ENCODE data around the gene PSAPL1.
"Not testable (repeated sequence)": the region's sequence is repeated elsewhere in the genome, so short reads cannot be mapped to it uniquely, and the experiment has no call there.

The PSAPL1 gene

DNA sequence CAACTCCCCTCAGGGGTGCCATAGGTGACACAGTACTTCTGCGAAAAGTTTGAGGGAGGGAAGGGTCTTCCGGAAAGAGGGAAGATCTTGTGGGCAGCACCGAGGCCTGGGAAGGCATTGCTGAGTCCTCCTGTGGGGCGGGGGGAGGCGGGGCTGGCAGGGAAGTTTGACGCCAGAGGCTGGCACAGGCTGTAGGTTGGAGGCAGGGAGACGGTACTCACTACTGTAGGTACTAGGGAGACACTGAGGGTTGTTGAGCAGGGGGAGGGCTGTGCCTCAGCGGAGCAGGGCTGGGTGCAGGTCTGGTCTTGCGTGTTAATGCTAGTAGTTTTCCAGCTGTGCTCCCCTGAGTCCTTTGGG lies 23.3 kb upstream of the PSAPL1 start:
- no peak for DNase-seq

DNA sequence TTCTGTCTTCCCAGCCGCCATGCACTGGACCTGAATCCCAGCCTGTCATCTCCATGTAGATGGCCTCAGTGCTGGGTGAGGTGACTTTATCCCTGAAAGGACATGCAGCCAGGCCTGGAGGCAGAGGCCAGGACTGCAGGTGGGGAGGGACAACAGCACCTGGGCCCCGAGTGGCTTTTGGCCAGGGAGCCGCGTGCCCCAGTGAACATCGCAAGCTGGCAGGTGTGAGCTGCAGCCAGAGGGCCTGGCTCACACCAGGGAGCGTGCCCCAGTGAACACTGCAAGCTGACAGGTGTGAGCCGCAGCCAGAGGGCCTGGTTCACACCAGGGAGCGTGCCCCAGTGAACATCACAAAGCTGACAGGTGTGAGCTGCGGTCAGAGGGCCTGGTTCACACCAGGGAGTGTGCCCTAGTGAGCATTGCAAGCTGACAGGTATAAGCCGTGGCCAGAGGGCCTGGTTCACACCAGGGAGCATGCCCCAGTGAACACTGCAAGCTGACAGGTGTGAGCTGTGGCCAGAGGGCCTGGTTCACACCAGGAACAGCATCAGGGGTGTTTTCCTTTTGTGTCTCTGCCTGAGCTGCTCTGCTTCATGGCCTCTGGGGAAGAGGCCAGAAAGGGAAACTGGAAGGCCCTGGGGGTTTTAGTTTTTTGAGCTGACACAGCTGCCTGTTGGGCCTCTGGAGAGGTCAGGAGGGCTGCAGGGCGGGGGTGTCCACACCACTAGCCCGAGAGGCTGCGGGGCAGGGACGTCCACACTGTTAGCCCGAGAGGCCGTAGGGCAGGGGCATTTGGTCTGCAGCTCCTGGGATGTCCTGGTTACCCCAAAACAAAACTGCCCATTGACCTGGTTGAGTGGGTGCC lies 22.7 kb upstream of the PSAPL1 start:
- DNase-seq: no peak

- not testable (repeated sequence) for DNase-seq
These were observed 18.1 kb upstream of the PSAPL1 start for GRCh38 chr4:7452802-7453201.

DNA sequence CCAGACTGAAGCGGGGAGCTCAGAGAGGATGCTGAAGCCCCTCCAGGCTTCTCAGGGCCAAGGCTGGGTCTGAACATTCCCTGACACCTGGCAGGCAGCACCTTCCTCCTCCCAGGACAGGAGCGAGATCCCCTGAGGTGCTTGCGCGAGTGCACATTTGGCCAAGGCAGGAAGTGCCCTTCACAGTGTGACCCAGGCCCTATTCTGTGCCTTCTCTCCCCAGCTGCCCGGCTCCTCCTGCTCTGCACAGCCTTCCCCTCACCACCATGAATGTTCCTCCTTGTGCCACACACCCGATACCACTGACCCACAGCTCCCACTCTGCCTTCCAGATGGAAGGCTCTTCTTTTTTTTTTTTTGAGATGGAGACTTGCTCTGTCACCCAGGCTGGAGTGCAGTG lies 17.1 kb upstream of the PSAPL1 start:
- DNase-seq: no peak

DNA sequence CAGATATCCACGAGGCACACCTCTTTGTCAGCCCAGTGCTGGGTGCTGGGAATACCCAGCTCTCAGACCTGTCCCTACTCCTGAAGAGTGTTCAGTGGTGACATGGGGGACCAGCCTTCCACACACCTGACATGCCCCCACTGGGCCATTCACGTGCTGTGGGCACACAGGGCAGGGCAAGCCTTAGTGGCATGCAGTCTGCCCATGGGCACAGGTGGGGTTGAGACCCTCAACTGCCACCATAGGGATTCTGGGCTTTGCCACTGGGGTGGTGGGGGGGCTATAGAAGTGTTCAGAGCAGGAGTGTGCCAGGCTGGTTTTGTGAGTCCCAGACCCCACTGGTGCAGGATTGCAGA lies 16.7 kb upstream of the PSAPL1 start:
- DNase-seq: no peak

- no peak for DNase-seq
These were observed 16.2 kb upstream of the PSAPL1 start for GRCh38 chr4:7450775-7451433.

- no peak for DNase-seq
These were observed 13.3 kb upstream of the PSAPL1 start for GRCh38 chr4:7448036-7448435.

DNA sequence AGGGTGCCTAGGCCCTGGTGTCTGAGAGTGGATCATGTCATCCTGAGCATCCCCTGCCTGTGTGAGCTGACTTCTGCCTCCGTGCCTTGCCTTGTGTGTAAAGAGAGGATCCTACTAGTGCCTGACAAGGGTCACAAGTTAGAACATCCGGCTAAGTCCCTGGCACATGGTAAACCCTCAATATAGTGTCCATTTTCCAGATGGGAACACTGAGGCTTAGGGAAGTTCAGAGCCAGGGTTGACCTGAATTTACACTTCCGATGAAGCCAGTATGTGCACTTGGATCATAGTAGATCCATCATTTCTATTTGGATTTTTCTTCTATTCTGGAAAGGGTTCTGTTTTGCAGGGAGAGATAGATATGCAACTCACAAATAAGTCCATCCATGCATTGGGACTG lies 12.5 kb upstream of the PSAPL1 start:
- DNase-seq: no peak

DNA sequence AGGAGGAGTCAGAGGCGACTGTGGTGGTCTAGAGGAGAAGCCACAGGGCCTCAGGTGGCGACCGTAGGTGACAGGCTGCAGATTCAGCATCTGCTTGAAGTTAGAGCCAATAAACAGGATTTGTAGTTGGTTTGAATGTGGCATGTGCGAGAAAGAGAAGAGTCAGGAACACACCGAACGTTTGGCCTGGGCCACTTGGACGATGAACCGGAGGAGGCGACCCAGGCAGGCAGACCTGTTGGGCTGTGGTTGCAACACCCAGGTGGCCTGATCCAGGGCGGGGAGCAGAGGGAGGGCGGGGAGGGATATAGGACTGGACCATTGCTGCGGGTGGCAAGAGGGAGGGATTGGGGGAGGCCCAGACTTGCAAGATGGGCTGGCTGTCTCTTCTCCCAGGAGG lies 10.0 kb upstream of the PSAPL1 start:
- DNase-seq: no peak

- no peak for DNase-seq
These were observed 9.6 kb upstream of the PSAPL1 start for GRCh38 chr4:7444314-7444713.

DNA sequence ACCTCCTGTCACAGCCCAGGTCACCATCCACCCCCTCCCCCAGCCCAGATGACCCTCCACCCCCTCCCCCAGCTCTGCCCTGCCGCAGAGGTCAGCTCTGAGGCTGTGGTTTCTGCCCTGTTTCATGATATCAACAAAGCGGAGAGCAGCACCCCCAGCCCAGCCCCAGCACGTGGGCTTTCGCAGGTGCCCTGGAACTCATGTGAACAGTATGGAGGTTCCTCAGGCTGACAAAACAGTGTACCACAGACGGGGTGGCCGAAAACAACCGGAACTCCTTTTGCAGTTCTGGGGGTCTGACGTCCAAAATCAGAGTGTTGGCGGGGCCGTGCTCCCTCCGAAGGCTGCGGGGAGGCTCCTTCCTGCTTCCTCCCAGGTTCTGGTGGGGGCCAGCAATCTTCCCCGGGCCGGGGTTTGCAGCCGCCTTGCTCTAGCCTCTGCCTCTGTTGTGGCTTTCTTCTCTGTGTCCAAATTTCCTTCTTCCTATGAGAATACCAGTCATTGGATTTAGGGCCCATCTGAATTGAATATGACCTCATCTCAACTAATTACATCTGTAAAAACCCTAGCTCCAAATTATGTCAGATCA lies 7.9 kb upstream of the PSAPL1 start:
- no peak for DNase-seq

- no peak for DNase-seq
These were observed 6.5 kb upstream of the PSAPL1 start for GRCh38 chr4:7441201-7441600.

DNA sequence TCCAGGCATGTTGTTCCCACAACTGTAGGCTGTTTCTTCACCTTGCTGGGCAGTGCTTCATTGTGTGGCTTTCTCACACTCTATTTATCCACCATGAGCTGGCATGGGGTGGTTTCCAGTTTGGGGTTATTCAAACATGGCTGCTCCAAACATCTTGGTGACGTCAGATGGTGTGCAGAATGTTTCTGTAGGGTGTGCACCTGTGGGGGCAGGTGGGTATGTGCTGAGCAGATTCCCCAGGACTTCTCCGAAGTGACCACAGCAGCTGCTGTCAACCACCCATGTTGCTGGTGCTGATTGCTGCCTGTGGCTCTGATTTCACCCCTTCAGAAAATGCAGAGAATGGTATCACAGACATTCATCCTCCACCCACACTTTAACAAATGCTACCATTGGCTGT lies 5.0 kb upstream of the PSAPL1 start:
- DNase-seq: no peak

- no peak for DNase-seq
These were observed 1.5 kb upstream of the PSAPL1 start for GRCh38 chr4:7436256-7436655.

DNA sequence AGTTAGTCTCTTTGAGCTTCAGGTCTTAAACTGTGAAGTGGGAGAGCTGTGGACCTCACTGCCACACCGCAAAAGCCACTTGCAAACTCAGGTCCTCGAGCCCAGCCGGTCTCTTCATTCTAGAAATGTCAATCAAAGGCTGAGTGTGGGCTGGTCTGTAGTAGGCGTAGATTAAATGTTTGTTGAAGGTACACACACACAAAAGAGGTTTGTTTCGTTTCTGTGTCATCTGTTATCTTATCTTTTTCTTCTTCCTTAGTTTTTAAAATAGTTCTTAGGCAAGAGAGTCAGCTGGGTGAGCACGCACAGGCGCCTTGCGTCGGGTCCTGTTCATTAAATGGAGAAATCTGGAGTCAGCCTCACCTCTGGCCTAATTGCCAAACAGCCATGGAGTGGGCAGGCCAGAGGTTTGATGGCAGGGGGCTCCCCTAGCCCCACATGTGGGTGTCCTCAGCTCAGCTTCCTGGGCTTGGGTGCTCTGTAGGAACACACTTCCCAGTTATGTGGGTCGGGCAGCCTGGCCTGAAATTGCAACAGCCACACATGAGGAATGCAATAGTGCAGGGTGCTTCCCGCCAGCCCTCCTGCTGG lies 836 bp upstream of the PSAPL1 start:
- DNase-seq: no peak

DNA sequence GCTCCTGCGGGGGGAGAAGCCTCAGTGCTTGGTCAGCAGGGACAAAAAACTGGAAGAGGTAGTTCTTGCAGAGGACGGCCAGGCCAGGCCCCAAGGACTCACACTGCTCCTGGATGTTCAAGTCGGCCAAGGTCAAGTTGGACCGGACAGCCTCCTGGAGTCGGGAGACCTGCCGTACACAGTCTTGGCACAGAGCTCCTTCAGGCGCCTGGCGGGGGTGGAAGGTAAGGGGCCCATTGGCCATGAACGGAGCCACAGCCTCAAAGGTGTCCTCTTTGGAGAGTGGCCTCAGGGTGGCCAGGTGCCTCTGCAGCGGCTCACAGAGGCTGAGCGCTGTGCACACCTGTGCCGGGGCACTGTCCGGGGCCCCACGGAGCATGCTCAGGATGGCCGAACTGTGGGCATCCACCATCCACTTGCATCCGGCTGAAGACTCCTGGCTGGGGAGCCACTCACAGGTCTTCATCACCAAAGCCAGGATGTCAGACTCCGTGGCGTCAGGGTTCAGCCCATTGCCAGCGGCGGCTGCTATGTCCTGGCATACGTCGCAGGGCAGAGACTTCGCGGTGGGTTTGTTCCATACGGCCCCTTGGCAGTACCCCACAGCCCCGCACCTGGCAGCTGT lies 477 bp downstream of the PSAPL1 start:
- no peak for DNase-seq

GRCh38 chr4:7433376-7434140 lies 1.2 kb downstream of the PSAPL1 start:
- no peak for DNase-seq

- no peak for DNase-seq
These were observed 2.0 kb downstream of the PSAPL1 start for GRCh38 chr4:7432531-7433375.

DNA sequence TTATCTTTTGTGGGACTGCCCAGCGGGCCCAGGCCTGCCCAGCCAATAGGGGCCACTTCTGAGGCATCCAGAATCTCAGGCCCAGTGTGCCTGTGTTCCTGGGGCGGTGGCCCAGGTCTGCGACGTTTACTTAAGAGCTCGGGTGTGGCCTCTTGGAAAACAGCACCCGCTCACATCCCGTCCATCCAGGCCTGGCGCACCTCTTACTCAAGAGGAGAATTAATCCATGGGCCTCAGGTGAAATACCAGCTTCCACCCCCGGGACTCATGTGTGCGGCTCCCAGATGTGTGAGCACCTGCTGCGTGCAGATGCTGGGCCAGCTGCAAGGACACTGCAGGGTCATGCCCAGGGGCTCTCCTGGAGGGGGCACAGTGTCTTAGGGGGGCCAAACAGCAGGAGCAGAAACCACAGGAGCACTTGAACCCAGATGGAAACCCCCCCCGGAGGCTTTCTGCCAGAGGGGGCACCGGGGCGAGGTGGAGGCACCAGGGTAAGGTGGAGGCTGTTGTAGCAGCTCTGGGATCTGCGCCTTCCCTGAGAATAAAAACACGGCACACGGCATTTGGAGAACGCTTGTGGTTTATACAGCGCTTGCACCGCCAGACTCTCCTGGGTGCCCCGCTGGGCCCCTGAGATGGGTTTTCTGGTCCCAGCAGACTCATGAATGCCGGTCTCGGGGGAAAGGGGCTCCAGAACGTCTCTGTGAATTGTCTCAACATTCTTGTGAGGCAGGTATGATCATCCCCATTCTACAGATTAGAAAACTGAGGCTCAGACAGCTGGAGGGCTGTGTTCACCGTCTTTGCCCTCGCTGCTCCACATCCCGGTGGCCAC lies 2.8 kb downstream of the PSAPL1 start:
- DNase-seq: no peak

DNA sequence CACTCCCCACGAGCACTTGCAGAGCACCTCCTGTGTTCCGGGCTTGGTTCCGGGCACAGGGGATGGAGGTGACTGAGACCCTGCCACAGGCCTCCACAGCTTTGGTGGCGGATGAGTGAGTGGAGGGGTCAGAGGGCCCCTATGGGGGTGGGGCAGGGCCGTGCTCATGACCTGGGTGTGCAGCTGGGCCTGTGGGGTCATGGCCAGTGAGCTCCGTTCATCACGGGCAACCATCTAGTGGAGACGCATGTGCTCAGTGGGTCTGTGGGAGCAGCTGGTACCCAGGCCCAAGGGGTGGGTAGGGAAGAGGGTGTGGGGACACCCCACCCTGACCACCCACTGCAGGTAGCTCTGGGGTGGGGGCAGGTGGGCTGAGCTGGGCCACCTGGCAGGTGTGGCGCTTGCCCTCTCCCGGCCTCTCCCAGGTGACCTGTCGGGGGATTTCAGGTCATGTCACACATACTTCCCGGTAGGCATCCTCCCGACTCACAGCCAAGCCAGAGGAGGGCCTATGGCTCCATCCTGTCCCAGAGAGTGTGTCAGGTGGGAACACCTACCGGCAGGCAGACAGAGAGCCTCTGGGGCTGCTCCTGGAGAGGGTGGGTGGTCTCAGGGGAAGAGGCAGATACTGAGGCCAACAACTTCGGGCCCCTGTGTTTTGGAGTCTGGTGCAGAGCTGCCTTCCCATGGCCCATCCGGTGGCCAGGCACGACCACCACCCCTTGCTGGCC lies 3.6 kb downstream of the PSAPL1 start:
- DNase-seq: no peak

All from activated CD8-positive, alpha-beta memory T cell treated with anti-CD3 and anti-CD28 coated beads, Interleukin-2, amount 50 U/mL, for 48 hours (primary cell).